ENCODE results near the gene HSPG2. TPM values are rescaled to one million over a fixed set of nuclear protein-coding genes. Genes with fewer than 3 reads are reported as not detected.

Gene HSPG2
- total RNA-seq, 1 donor from 2014 or later, result 257 TPM

DNA sequence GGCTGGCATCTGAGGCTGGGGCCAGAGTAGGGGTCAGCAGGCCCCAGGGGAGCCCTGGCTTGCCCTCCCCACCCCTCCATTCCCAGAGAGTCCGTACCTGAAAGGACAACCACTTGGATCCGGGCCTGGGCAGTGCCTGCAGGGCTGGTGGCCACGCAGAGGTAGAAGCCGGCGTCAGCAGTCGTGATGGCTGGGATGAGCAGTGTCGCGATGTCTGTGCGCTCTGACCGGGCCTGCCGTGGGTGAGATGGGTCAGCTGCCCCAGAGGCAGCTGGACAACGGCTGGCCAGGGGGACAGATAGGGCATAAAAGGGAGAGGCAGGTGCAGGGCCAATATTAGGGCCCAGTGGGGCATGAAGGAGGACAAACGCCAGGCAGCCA is 82.4 kb downstream of the HSPG2 start:
- H3K27me3 ChIP-seq (ENCODE audit: low read depth), result no peaks in the 10 kb centered on the region
- intact Hi-C loops (cut with micrococcal nuclease), result no loop called here
- H3K4me1 ChIP-seq, result peaks cover 18% of the 10 kb centered on the region
- DNase-seq, result no peak
- H3K4me3 ChIP-seq, result no peak overlapping the region
- TF ChIP-seq CTCF (IDR thresholded peaks at IDR 0.05; ENCODE audit: borderline replicate concordance), result no peak
- H3K36me3 ChIP-seq, result peaks cover 100% of the 10 kb centered on the region
- no peak overlapping the region for H3K27ac ChIP-seq (replicated peaks)
- H3K9me3 ChIP-seq (replicated peaks), result no peaks in the 10 kb centered on the region

- H3K4me3 ChIP-seq, result no peak overlapping the region
- no peaks in the 10 kb centered on the region for H3K27me3 ChIP-seq (ENCODE audit: low read depth)
- no peak overlapping the region for H3K27ac ChIP-seq (replicated peaks)
- DNase-seq, result no peak
- peaks cover 18% of the 10 kb centered on the region for H3K4me1 ChIP-seq
- H3K36me3 ChIP-seq, result peaks cover 100% of the 10 kb centered on the region
- no peaks in the 10 kb centered on the region for H3K9me3 ChIP-seq (replicated peaks)
- no peak for TF ChIP-seq CTCF (IDR thresholded peaks at IDR 0.05; ENCODE audit: borderline replicate concordance)
- intact Hi-C loops (cut with micrococcal nuclease), result no loop called here
Observed at GRCh38 chr1:21854090-21854750, 82.9 kb downstream of the HSPG2 start.

DNA sequence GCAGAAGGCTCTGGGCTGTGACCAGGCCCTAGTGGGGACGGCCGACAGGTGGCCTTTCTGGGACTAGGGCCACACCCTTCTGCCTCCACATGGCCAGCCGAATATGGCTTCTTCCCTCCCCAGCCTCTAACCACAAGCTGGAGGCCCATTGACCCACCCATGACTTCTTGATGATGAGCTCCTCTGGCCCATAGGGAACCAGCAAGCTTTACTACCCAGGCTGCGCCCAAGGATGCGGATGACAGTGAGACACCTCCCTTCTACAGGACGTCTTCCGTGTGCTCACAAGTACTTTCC is 84.0 kb downstream of the HSPG2 start:
- no peak overlapping the region for H3K27ac ChIP-seq (replicated peaks)
- TF ChIP-seq CTCF (IDR thresholded peaks at IDR 0.05; ENCODE audit: borderline replicate concordance), result no peak
- no peak for DNase-seq
- no peak overlapping the region for H3K4me3 ChIP-seq
- H3K4me1 ChIP-seq, result peaks cover 13% of the 10 kb centered on the region
- intact Hi-C loops (cut with micrococcal nuclease), result no loop called here
- H3K9me3 ChIP-seq (replicated peaks), result no peaks in the 10 kb centered on the region
- H3K27me3 ChIP-seq (ENCODE audit: low read depth), result no peaks in the 10 kb centered on the region
- peaks cover 100% of the 10 kb centered on the region for H3K36me3 ChIP-seq

GRCh38 chr1:21852282-21853130 is 84.6 kb downstream of the HSPG2 start:
- Histone ChIP-seq H3K4me3 (no peak overlapping the region), H3K4me1 (peaks cover 7% of the 10 kb centered on the region), H3K27ac (replicated peaks) (no peak overlapping the region), H3K27me3 (ENCODE audit: low read depth) (no peaks in the 10 kb centered on the region), H3K9me3 (replicated peaks) (no peaks in the 10 kb centered on the region), H3K36me3 (peaks cover 100% of the 10 kb centered on the region)
- TF ChIP-seq CTCF (IDR thresholded peaks at IDR 0.05; ENCODE audit: borderline replicate concordance), result no peak
- DNase-seq, result no peak
- intact Hi-C loops (cut with micrococcal nuclease), result no loop called here

DNA sequence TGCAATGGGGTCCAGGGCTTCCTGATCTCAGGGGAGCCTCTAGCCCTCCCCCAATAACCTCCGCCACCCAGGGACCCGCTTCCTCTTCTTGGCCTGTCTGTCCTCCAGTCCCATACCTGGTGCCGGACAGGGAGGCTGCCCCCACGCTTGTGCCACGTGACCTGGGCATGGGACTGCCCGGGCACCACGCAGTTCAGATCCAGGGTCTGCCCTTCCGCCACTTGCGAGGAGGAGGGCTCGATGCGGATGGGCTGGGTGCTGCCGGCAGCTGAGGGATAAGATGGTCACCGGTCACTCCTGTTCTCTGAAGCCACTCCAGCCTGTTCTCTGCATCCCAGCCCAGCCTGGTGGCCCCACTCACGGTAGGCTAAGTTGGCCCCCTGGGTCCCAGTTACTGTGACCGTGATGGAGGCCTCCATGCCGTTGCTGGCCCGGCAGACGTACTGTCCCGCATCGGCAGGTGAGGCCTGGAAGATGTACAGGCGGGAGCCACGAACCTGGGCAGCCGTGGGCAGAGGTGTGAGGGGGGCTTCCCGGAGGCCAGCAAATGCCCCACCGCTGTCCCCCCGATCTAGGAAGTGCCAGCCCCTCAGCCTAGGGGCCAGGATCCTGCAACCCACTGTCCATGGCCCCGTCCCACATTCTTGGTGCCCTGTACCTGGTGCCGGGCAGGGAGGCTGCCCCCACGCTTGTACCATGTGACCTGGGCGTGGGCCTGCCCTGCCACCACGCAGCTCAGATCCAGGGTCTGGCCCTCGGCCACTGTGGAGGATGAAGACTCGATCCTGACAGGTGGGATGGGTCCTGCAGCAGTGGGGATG is 85.5 kb downstream of the HSPG2 start:
- no peak for TF ChIP-seq CTCF (IDR thresholded peaks at IDR 0.05; ENCODE audit: borderline replicate concordance)
- intact Hi-C loops (cut with micrococcal nuclease), result no loop called here
- no peaks in the 10 kb centered on the region for H3K9me3 ChIP-seq (replicated peaks)
- H3K4me3 ChIP-seq, result no peak overlapping the region
- no peak for DNase-seq
- peaks cover 100% of the 10 kb centered on the region for H3K36me3 ChIP-seq
- H3K27ac ChIP-seq (replicated peaks), result no peak overlapping the region
- no peaks in the 10 kb centered on the region for H3K4me1 ChIP-seq
- no peaks in the 10 kb centered on the region for H3K27me3 ChIP-seq (ENCODE audit: low read depth)

All from left ventricle myocardium inferior (tissue), 1 donor.